CD4-positive, alpha-beta T cell (primary cell): ENCODE measurements around the gene S100A7. TPM values are rescaled to one million over a fixed set of nuclear protein-coding genes. Genes with fewer than 3 reads are reported as not detected.

ENCODE experiments used
- ATAC-seq: fragments of 200-7000 bp; cut with Tn5 transposase; one replicate; pipeline ENCODE4 v1.10.0; 2022; ENCODE audit warnings: mild to moderate bottlenecking; ENCODE audit not compliant: poor library complexity
- CTCF ChIA-PET: fragments of 350-600 bp; sonication (Branson Sonifier 250); formaldehyde crosslinking; loops from one replicate; lab custom pipeline; 2021; ENCODE audit warnings: antibody characterized with exemption, inconsistent platforms; lab: Charles Lee
- POLR2A ChIA-PET: fragments of 350-600 bp; sonication (Branson Sonifier 250); formaldehyde crosslinking; loops from one replicate; lab custom pipeline; 2021; ENCODE audit warnings: antibody characterized with exemption, inconsistent platforms; lab: Charles Lee
- DNase-seq, 14 experiments: peaks; one replicate each; pipeline ENCODE4 v3.0.0-alpha.2; 2013 to 2020; ENCODE audit warnings: mixed read lengths in 2 of 14
- H3K27ac ChIP-seq, 2 donors: one replicate each; pipeline versions ENCODE4 v1.5.1 to v1.7.0; 2013; ENCODE audit warnings: low read length in 2 of 2, low read depth in 1 of 2, mild to moderate bottlenecking in 1 of 2
- H3K27me3 ChIP-seq, 2 experiments: 1 replicate in 1 of 2; 2 replicates in 1 of 2; pipeline versions ENCODE4 v1.6.1 to v1.7.0; 2013; ENCODE audit warnings: low read length in 2 of 2, control low read depth in 1 of 2, mild to moderate bottlenecking in 1 of 2, moderate library complexity in 1 of 2; ENCODE audit not compliant: insufficient read depth in 2 of 2, control insufficient read depth in 1 of 2
- H3K36me3 ChIP-seq: one replicate; pipeline ENCODE4 v1.6.1; 2013; ENCODE audit warnings: low read length, control low read depth; ENCODE audit not compliant: insufficient read depth
- H3K4me1 ChIP-seq: one replicate; pipeline ENCODE4 v1.6.1; 2013; ENCODE audit warnings: low read length, control low read depth; ENCODE audit not compliant: insufficient read depth
- H3K4me3 ChIP-seq: one replicate; pipeline ENCODE4 v1.5.1; 2013; ENCODE audit warnings: mild to moderate bottlenecking, low read length, moderate library complexity
- H3K9me3 ChIP-seq, 2 experiments: 1 replicate in 1 of 2; 2 replicates in 1 of 2; pipeline versions ENCODE4 v1.6.1 to v1.7.0; 2013; ENCODE audit warnings: low read length in 2 of 2, mild to moderate bottlenecking in 2 of 2, control low read depth in 1 of 2, moderate library complexity in 1 of 2; ENCODE audit not compliant: control insufficient read depth in 1 of 2, insufficient read depth in 1 of 2
- H3K27ac Mint-ChIP-seq: one replicate; pipeline ENCODE4 v1.8.0; 2020; ENCODE audit warnings: mixed read lengths
- H3K27me3 Mint-ChIP-seq: one replicate; pipeline ENCODE4 v1.8.0; 2021; ENCODE audit warnings: mixed read lengths
- H3K36me3 Mint-ChIP-seq: one replicate; pipeline ENCODE4 v1.8.0; 2021; ENCODE audit warnings: low read depth, mixed read lengths
- H3K4me1 Mint-ChIP-seq: one replicate; pipeline ENCODE4 v1.8.0; 2021; ENCODE audit warnings: low read depth, mixed read lengths
- H3K4me3 Mint-ChIP-seq: one replicate; pipeline ENCODE4 v1.8.0; 2020; ENCODE audit warnings: mild to moderate bottlenecking, mixed read lengths
- H3K9me3 Mint-ChIP-seq: one replicate; pipeline ENCODE4 v1.8.0; 2020; ENCODE audit warnings: mixed read lengths
- CTCF ChIP-seq: fragments of 200-600 bp; IDR thresholded peaks from one replicate; pipeline ENCODE4 v1.8.0; 2022; ENCODE audit warnings: antibody characterized with exemption, mild to moderate bottlenecking
- intact Hi-C, 2 experiments: fragments of 100-400 bp; cut with DNase I in 1 of 2; cut with micrococcal nuclease in 1 of 2; formaldehyde crosslinking; loops; one replicate each; pipeline versions ENCODE4 v1.15.1 to v1.9.0; 2023 to 2025; cut with DNase I, micrococcal nuclease
- total RNA-seq, 174 experiments: library from RNA in 2 of 174; stranded (reverse) in 2 of 174; gene quantifications; one replicate each; pipeline ENCODE4 v1.2.3 and lab custom pipeline; 2021 to 2026

S100A7 gene
- total RNA-seq, 2 experiments from 2014 or later, result not detected

DNA sequence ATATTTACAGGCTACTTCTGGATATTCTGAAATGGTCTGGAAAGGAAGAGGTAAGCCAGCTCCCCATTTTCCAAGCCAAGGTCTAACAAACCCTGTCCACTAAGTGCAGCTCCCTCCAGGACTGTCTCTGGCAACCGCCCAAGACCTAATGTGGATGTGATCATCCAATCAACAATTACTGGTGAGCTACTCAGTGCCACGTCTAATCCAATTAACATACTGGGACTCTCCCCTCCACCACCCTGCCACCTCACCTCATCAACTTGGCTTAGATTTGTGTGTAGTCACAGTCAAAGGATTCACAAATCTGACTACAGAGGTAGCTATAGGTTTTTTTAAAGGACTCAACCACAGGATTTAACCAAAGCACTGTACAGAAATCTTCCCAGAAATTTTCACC is 25.4 kb upstream of the S100A7 start:
- CTCF ChIA-PET, result no interaction called here

DNA sequence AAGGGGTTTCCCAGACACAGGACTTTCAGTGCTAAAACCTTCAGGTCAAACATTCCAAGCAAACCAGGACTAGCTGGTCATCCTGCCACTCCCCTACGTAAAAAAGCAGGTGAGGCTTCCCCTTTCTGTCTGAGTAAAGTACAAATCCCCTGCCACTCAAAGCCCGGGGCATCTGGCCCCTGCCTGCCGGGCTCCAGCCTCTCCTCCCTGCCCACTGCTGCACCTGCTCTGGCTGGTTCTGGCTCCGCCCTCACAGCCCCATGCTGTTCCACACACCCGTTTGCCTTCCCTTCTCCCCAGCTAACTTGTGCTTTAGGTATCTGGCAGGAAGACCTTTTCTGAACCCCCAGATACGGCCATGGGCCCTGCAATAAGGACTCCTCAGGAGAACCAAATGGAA is 23.3 kb upstream of the S100A7 start:
- Mint-ChIP-seq H3K27ac (no peak overlapping the region), H3K4me1 (no peaks in the 10 kb centered on the region), H3K9me3 (no peaks in the 10 kb centered on the region), H3K27me3 (peaks cover 70% of the 10 kb centered on the region), H3K4me3 (no peak overlapping the region), H3K36me3 (no peaks in the 10 kb centered on the region)
- Histone ChIP-seq H3K36me3 (no peaks in the 10 kb centered on the region), H3K4me3 (no peak overlapping the region), H3K27me3 (peaks cover 12 to 31% of the 10 kb centered on the region in 2 experiments), H3K4me1 (no peaks in the 10 kb centered on the region), H3K27ac (no peak overlapping the region), H3K9me3 (no peaks in the 10 kb centered on the region)
- DNase-seq (no peak), ATAC-seq (no peak)
- intact Hi-C loops, result no loop called here
- TF ChIP-seq CTCF, result no peak
- ChIA-PET CTCF (no interaction called here), POLR2A (no interaction called here)

More for the DNA sequence above, 25.4 kb upstream of the S100A7 start:
- H3K27ac Mint-ChIP-seq, result no peak overlapping the region
- Histone ChIP-seq H3K9me3 (no peaks in the 10 kb centered on the region), H3K36me3 (no peaks in the 10 kb centered on the region), H3K4me3 (no peak overlapping the region), H3K27ac (no peak overlapping the region), H3K4me1 (no peaks in the 10 kb centered on the region), H3K27me3 (peaks cover 10 to 26% of the 10 kb centered on the region in 2 experiments)
- ATAC-seq (no peak), DNase-seq (no peak)
- H3K4me3 Mint-ChIP-seq, result no peak overlapping the region
- H3K27me3 Mint-ChIP-seq, result peaks cover 58% of the 10 kb centered on the region
- H3K9me3 Mint-ChIP-seq, result no peaks in the 10 kb centered on the region
- POLR2A ChIA-PET, result no interaction called here
- H3K4me1 Mint-ChIP-seq, result no peaks in the 10 kb centered on the region
- intact Hi-C loops, result no loop called here
- H3K36me3 Mint-ChIP-seq, result no peaks in the 10 kb centered on the region
- TF ChIP-seq CTCF, result no peak

DNA sequence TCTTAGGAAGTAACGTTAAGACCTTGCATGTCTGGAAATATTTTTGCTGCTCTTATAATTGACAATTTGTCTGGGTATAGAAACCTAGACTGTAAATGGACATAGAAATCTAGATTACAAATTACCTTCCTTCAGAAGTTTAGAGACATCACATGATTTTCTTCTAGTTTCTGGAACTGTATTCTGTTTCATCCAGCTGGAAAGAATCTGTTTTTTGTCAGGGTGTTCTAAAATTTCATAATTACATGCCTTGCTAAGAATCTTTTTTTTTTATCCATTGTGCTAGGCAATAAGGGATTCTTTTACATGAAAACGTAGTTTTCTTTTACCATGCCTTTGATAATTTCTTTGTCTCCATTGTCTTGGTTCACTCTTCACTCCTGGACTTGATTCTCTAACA is 20.7 kb upstream of the S100A7 start:
- Mint-ChIP-seq H3K27me3 (peaks cover 58% of the 10 kb centered on the region), H3K9me3 (no peaks in the 10 kb centered on the region), H3K27ac (no peak overlapping the region), H3K36me3 (no peaks in the 10 kb centered on the region), H3K4me3 (no peak overlapping the region), H3K4me1 (no peaks in the 10 kb centered on the region)
- no peaks in the 10 kb centered on the region for H3K4me1 ChIP-seq
- H3K27ac ChIP-seq, result no peak overlapping the region
- ChIA-PET POLR2A (no interaction called here), CTCF (no interaction called here)
- DNase-seq (no peak), ATAC-seq (no peak)
- no peak for TF ChIP-seq CTCF
- peaks cover 12 to 32% of the 10 kb centered on the region in 2 experiments for H3K27me3 ChIP-seq
- H3K4me3 ChIP-seq, result no peak overlapping the region
- H3K36me3 ChIP-seq, result no peaks in the 10 kb centered on the region
- intact Hi-C loops, result no loop called here
- peaks cover 0 to 3% of the 10 kb centered on the region in 2 experiments for H3K9me3 ChIP-seq
